AG04449 (cell line): Measurements from ENCODE around the gene SUMO4.

Experiments
- CTCF ChIA-PET: fragments of 350-600 bp; formaldehyde crosslinking; extraction: SDS; loops from one replicate; lab custom pipeline; 2021; ENCODE audit warnings: antibody characterized with exemption; lab: Yijun Ruan, JAX
- POLR2A ChIA-PET: fragments of 400-600, 350-600 bp; formaldehyde crosslinking; extraction: SDS; loops from one replicate; lab custom pipeline; 2020; ENCODE audit warnings: antibody characterized with exemption, inconsistent platforms; lab: Yijun Ruan, JAX
- DNase-seq: peaks from one replicate; pipeline ENCODE4 v3.0.0-alpha.2; 2010; ENCODE audit warnings: low read depth, low spot score
- H3K4me3 ChIP-seq: 2 replicates; pipeline ENCODE4 v1.5.1; 2011; ENCODE audit warnings: low read depth, mild to moderate bottlenecking, control low read depth, low read length
- TF ChIP-seq, protein P1 (sequence below): IDR thresholded peaks from one replicate; pipeline ENCODE4 v1.5.1; 2011; ENCODE audit warnings: mild to moderate bottlenecking, moderate library complexity, low read length, control low read depth, inconsistent platforms; ENCODE audit not compliant: insufficient read depth; ENCODE audit errors: missing control alignments

Gene SUMO4

DNA sequence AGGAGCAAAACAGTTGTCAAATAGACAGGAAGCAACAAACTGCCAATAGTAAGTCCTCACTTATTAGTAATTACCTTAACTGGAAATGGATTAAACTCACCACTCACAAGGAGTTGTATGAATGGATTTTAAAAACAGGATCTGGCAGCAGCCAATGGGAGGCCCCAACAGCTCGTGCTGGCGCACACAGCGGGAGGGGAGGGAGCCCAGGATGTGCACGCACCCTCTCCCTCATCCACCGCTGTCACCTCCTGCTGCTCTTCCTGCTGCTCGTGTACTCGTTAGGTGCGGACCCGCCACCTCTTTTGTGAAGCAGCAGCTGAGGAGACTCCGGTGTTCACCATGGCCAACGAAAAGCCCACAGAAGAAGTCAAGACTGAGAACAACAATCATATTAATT is at the start of gene SUMO4:
Gene SUMO4 (plus strand): TSS at position 213 of the 400 bp plus-strand sequence. CDS start 130 bp downstream, at position 343.
- no peak for DNase-seq
- ChIA-PET POLR2A (no interaction called here), CTCF (no interaction called here)
- TF ChIP-seq, protein P1, sequence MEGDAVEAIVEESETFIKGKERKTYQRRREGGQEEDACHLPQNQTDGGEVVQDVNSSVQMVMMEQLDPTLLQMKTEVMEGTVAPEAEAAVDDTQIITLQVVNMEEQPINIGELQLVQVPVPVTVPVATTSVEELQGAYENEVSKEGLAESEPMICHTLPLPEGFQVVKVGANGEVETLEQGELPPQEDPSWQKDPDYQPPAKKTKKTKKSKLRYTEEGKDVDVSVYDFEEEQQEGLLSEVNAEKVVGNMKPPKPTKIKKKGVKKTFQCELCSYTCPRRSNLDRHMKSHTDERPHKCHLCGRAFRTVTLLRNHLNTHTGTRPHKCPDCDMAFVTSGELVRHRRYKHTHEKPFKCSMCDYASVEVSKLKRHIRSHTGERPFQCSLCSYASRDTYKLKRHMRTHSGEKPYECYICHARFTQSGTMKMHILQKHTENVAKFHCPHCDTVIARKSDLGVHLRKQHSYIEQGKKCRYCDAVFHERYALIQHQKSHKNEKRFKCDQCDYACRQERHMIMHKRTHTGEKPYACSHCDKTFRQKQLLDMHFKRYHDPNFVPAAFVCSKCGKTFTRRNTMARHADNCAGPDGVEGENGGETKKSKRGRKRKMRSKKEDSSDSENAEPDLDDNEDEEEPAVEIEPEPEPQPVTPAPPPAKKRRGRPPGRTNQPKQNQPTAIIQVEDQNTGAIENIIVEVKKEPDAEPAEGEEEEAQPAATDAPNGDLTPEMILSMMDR = no peak
- H3K4me3 ChIP-seq = no peak within 1 kb of the TSS

GRCh38 chr6:149354009-149354408 is 46.1 kb upstream of the SUMO4 start:
- no peak for DNase-seq
- CTCF ChIA-PET = no interaction called here
- TF ChIP-seq, protein P1 = no peak

DNA sequence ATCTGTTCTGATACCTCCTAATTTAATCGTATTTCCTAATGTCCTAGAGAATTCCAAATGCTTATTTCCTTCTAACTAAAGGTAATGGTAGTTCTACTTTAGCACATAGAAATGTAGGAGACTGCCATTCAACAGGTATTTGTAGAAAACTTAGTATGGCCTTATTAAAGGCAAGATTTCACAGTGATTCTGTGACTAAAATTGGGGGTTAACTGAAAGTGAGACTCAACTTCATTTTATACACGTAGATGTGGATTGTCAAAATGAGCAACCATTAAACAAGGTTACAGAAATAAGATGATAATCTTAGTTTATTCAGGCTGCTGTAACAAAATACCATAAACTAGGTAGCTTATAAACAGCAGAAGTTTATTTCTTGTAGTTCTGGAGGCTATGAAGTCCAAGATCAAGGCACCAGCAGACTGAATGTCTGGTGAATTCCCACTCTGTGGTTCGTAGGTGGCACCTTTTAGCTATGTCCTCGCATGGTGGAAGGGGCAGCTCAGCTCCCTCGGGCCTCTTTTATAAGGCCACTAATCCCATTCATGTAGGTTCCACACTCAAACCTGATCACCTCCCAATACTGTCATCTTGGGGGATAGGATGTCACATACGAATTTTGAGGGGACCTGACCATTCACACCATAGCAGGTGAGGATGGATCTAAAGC is 43.8 kb upstream of the SUMO4 start:
- ChIA-PET POLR2A (no interaction called here), CTCF (no interaction called here)
- no peak for DNase-seq
- TF ChIP-seq, protein P1 = no peak
- H3K4me3 ChIP-seq = no peak overlapping the region

More at GRCh38 chr6:149354009-149354408, 46.1 kb upstream of the SUMO4 start:
- POLR2A ChIA-PET = no interaction called here
- no peak overlapping the region for H3K4me3 ChIP-seq

GRCh38 chr6:149357726-149358538 is 42.1 kb upstream of the SUMO4 start:
- CTCF ChIA-PET = no interaction called here
- H3K4me3 ChIP-seq = no peak overlapping the region
- DNase-seq = no peak
- TF ChIP-seq, protein P1 = no peak
- POLR2A ChIA-PET = no interaction called here

DNA sequence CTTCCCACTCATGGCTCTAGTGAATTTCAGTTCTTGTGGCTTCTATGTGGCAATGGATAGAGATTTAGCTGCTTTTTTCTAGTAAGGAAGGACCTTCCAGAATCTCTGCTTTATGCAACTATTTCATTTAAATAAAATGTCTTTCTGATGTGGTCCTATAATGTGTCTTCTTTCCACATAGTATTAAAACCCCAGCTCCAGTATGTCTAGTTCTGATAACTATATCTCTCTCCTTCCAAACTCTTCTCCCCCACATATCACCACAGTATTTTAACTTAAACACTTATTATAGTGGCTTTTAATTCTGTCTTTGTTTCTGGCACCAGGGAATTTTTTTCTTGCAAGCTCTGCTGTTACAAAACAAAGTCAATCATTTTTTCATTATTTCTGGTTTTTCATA is 40.6 kb upstream of the SUMO4 start:
- DNase-seq = no peak
- TF ChIP-seq, protein P1 = no peak
- ChIA-PET CTCF (interaction anchor here (1.9 kb wide), 1 partner anchor 73 kb away, joined by 5 read pairs; no protein-coding TSS in a partner anchor), POLR2A (no interaction called here)
- no peak overlapping the region for H3K4me3 ChIP-seq

GRCh38 chr6:149360536-149360935 is 39.5 kb upstream of the SUMO4 start:
- TF ChIP-seq, protein P1 = no peak
- CTCF ChIA-PET = interaction anchor here (1.1 to 1.9 kb wide), 2 partner anchors 14 to 72 kb away, joined by 3 to 5 read pairs; no protein-coding TSS in a partner anchor
- POLR2A ChIA-PET = no interaction called here
- no peak for DNase-seq
- no peak overlapping the region for H3K4me3 ChIP-seq
